AG04450 (cell line): ENCODE results near the gene TSPAN16. TPM values are rescaled to one million over a fixed set of nuclear protein-coding genes. Genes with fewer than 3 reads are reported as not detected.

Experiments used
- CTCF ChIA-PET: fragments of 300-600, 350-600 bp; formaldehyde crosslinking; extraction: SDS; loops from one replicate; lab custom pipeline; 2022; ENCODE audit warnings: antibody characterized with exemption, inconsistent platforms; lab: Charles Lee
- POLR2A ChIA-PET: fragments of 350-600 bp; formaldehyde crosslinking; extraction: SDS; loops from one replicate; lab custom pipeline; 2021; ENCODE audit warnings: antibody characterized with exemption, inconsistent platforms; lab: Yijun Ruan, JAX
- DNase-seq: peaks from one replicate; pipeline ENCODE4 v3.0.0-alpha.2; 2011; ENCODE audit warnings: low read depth, low spot score
- H3K27ac ChIP-seq: one replicate; pipeline ENCODE4 v1.5.1; 2012; ENCODE audit warnings: low read depth, low read length, control low read depth
- H3K27me3 ChIP-seq: one replicate; pipeline ENCODE4 v1.6.0; 2012; ENCODE audit warnings: low read length; ENCODE audit not compliant: control insufficient read depth, insufficient read depth
- H3K4me3 ChIP-seq: 2 replicates; pipeline ENCODE4 v1.5.1; 2011; ENCODE audit warnings: mild to moderate bottlenecking, low read depth, low read length, control low read depth
- H3K9me3 ChIP-seq: 2 replicates; pipeline ENCODE4 v1.5.1; 2012; ENCODE audit warnings: low read length; ENCODE audit not compliant: control insufficient read depth, insufficient read depth
- polyA plus RNA-seq: library from polyadenylated mRNA; depleted of rRNA; stranded (reverse); fragments of >200 nt; gene quantifications from 2 replicates; pipeline ENCODE4 v1.2.3, GENCODE V29; 2011; rRNA removed
- TF ChIP-seq, protein P1 (sequence below): IDR thresholded peaks from 2 replicates; pipeline ENCODE4 v1.5.1; 2011; ENCODE audit warnings: low read depth, low read length, control low read depth, inconsistent platforms

Gene TSPAN16
- polyA plus RNA-seq, 1 experiment = not detected

DNA sequence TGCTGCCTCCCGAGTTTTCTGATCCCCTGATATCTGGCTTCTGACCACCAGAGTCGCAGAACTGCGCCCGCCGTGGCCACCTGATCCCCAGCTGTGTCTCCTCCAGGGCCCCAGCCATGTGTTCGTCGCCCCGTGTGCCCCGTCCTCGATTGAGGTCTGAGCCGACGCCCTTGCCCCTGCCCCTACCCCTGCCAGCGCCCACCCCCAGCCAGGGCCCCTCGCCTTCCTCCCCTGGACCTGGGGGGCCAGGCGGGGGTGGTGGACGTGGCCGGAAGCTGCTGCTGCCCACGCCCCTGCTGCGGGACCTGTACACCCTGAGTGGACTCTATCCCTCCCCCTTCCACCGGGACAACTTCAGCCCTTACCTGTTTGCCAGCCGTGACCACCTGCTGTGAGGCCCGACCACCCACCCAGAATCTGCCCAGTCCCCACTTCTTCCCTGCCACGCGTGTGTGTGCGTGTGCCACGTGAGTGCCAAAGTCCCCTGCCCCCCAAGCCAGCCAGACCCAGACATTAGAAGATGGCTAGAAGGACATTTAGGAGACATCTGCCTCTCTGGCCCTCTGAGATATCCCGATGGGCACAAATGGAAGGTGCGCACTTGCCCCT is 68.4 kb downstream of the TSPAN16 start:
- H3K9me3 ChIP-seq = no peaks in the 10 kb centered on the region; the same call in 1 of the 2 replicates
- TF ChIP-seq, protein P1, sequence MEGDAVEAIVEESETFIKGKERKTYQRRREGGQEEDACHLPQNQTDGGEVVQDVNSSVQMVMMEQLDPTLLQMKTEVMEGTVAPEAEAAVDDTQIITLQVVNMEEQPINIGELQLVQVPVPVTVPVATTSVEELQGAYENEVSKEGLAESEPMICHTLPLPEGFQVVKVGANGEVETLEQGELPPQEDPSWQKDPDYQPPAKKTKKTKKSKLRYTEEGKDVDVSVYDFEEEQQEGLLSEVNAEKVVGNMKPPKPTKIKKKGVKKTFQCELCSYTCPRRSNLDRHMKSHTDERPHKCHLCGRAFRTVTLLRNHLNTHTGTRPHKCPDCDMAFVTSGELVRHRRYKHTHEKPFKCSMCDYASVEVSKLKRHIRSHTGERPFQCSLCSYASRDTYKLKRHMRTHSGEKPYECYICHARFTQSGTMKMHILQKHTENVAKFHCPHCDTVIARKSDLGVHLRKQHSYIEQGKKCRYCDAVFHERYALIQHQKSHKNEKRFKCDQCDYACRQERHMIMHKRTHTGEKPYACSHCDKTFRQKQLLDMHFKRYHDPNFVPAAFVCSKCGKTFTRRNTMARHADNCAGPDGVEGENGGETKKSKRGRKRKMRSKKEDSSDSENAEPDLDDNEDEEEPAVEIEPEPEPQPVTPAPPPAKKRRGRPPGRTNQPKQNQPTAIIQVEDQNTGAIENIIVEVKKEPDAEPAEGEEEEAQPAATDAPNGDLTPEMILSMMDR = no peak
- H3K27me3 ChIP-seq = no peaks in the 10 kb centered on the region
- no peak overlapping the region for H3K4me3 ChIP-seq
- no peak for DNase-seq
- ChIA-PET POLR2A (no interaction called here), CTCF (interaction anchor here (1.5 kb wide), 1 partner anchor 70 kb away, joined by 3 read pairs; no protein-coding TSS in a partner anchor)
- H3K27ac ChIP-seq = no peak overlapping the region

DNA sequence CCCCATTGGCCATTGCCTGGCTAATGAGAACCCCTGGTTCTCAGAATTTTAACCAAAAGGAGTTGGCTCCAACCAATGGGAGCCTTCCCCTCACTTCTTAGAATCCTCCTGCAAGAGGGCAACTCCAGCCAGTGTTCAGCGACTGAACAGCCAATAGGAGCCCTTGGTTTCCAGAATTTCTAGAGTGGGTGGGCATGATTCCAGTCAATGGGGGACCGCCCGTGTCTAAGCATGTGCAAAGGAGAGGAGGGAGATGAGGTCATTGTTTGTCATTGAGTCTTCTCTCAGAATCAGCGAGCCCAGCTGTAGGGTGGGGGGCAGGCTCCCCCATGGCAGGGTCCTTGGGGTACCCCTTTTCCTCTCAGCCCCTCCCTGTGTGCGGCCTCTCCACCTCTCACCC is 69.0 kb downstream of the TSPAN16 start:
- Histone ChIP-seq H3K27me3 (no peaks in the 10 kb centered on the region), H3K27ac (no peak overlapping the region), H3K4me3 (no peak overlapping the region), H3K9me3 (no peaks in the 10 kb centered on the region; the same call in 1 of the 2 replicates)
- CTCF ChIA-PET = no interaction called here
- TF ChIP-seq, protein P1 = no peak
- POLR2A ChIA-PET = no interaction called here
- DNase-seq = no peak

Other genes starting within 250 kb of the TSPAN16 start
- gene LDLR, start 206.7 kb upstream of the TSPAN16 start, polyA plus RNA-seq = 49.6 and 59.7 TPM in 2 replicates
- 6.0 and 7.4 TPM in 2 replicates for gene SPC24, start 140.4 kb upstream of the TSPAN16 start, polyA plus RNA-seq
- gene KANK2, start 98.6 kb upstream of the TSPAN16 start, polyA plus RNA-seq = 83.2 and 147 TPM in 2 replicates
- gene ANGPTL8, start 56.5 kb upstream of the TSPAN16 start, polyA plus RNA-seq = not detected in 2 replicates
- gene DOCK6, start 33.6 kb upstream of the TSPAN16 start, polyA plus RNA-seq = 8.9 and 14.0 TPM in 2 replicates
- gene RAB3D, start 43.5 kb downstream of the TSPAN16 start, polyA plus RNA-seq = 15.6 and 17.0 TPM in 2 replicates
- gene TMEM205, start 50.1 kb downstream of the TSPAN16 start, polyA plus RNA-seq = 71.9 and 90.6 TPM in 2 replicates
- 12.1 and 14.6 TPM in 2 replicates for gene CCDC159, start 50.4 kb downstream of the TSPAN16 start, polyA plus RNA-seq
- 13.8 and 18.5 TPM in 2 replicates for gene PLPPR2, start 59.3 kb downstream of the TSPAN16 start, polyA plus RNA-seq
- gene SWSAP1, start 78.5 kb downstream of the TSPAN16 start, polyA plus RNA-seq = 0.88 and 0.89 TPM in 2 replicates
- 3.8 and 4.9 TPM in 2 replicates for gene EPOR, start 88.2 kb downstream of the TSPAN16 start, polyA plus RNA-seq
- gene RGL3, start 123.2 kb downstream of the TSPAN16 start, polyA plus RNA-seq = 0.11 and 0.16 TPM in 2 replicates
- 0.09 and 0.21 TPM in 2 replicates for gene ODAD3, start 139.0 kb downstream of the TSPAN16 start, polyA plus RNA-seq
- gene PRKCSH, start 139.5 kb downstream of the TSPAN16 start, polyA plus RNA-seq = 125 and 165 TPM in 2 replicates
- gene ELAVL3, start 184.9 kb downstream of the TSPAN16 start, polyA plus RNA-seq = not detected in 2 replicates
- gene ZNF653, start 209.7 kb downstream of the TSPAN16 start, polyA plus RNA-seq = 1.7 and 2.1 TPM in 2 replicates
- gene ECSIT, start 233.0 kb downstream of the TSPAN16 start, polyA plus RNA-seq = 28.2 and 29.3 TPM in 2 replicates
- gene CNN1, start 242.7 kb downstream of the TSPAN16 start, polyA plus RNA-seq = 99.6 and 108 TPM in 2 replicates